ENCODE data around the gene IGF1R. TPM values are rescaled to one million over a fixed set of nuclear protein-coding genes. Genes with fewer than 3 reads are reported as not detected.

The IGF1R gene
- total and polyA plus RNA-seq, 12 donors: 8.6 to 138 (median 66.0) TPM

GRCh38 chr15:98941595-98942255 lies 293.4 kb downstream of the IGF1R start:
- 87 to 92% (median 89%) methylated on average over 5 of the region's 5 CpGs for WGBS, 4 donors
- Histone ChIP-seq H3K9me3 (replicated peaks in 1 of 3) (no peaks in the 10 kb centered on the region), H3K4me1 (replicated peaks in 1 of 2) (peaks cover 0 to 34% of the 10 kb centered on the region in 2 donors), H3K27me3 (no peaks in the 10 kb centered on the region), H3K27ac (no peak overlapping the region), H3K36me3 (replicated peaks in 1 of 2) (peaks cover 0 to 61% of the 10 kb centered on the region in 2 donors), H3K4me3 (no peak overlapping the region)
- intact Hi-C loops (cut with DNase I): no loop called here
- no peak for DNase-seq
- TF ChIP-seq, protein P1, sequence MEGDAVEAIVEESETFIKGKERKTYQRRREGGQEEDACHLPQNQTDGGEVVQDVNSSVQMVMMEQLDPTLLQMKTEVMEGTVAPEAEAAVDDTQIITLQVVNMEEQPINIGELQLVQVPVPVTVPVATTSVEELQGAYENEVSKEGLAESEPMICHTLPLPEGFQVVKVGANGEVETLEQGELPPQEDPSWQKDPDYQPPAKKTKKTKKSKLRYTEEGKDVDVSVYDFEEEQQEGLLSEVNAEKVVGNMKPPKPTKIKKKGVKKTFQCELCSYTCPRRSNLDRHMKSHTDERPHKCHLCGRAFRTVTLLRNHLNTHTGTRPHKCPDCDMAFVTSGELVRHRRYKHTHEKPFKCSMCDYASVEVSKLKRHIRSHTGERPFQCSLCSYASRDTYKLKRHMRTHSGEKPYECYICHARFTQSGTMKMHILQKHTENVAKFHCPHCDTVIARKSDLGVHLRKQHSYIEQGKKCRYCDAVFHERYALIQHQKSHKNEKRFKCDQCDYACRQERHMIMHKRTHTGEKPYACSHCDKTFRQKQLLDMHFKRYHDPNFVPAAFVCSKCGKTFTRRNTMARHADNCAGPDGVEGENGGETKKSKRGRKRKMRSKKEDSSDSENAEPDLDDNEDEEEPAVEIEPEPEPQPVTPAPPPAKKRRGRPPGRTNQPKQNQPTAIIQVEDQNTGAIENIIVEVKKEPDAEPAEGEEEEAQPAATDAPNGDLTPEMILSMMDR (IDR thresholded peaks at IDR 0.05): no peak
- TF ChIP-seq POLR2A (IDR thresholded peaks at IDR 0.05): no peak

DNA sequence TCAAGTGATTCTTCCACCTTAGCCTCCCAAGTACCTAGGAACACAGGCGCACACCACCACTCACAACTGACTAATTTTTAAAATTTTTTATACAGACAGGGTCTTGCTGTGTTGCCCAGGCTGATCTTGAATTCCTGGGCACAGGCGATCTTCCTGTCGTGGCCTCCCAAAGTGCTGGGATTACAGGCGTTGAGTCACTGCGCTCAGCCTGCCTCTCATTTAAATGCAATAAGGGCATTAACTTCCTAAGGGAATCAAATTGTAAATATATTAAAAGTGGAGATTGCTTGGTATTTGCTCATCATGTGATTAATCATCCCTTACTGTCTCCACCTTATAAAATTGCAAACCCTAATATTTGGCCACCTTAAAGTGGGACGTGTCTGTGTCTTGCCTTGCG lies 294.1 kb downstream of the IGF1R start:
- peaks cover 0 to 60% of the 10 kb centered on the region in 2 donors for H3K36me3 ChIP-seq (replicated peaks in 1 of 2)
- intact Hi-C loops (cut with DNase I): no loop called here
- 97 to 98% (median 98%) methylated on average over 7 of the region's 7 CpGs for WGBS, 4 donors

DNA sequence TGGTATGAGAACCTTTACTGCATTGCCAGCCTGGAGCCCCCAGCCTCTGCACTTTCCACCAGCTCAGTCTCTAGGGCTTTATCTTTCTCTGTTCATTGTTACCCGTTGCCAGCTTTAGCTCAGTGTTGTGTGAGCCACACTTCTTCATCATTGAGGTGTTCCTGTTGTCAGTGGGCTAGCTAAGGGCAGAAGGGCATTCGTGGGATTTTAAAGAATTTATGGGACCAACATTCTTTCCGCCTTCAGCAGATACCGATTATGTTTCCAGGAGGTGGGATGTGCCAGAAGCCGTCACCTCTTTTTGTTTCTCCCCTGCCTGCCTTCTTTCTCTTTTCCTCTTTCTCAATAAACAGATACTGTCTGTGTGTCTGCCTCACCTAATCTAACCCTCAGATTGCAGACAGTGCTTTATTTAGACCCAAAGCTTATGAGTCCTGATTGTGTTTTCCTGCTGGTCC lies 294.7 kb downstream of the IGF1R start:
- intact Hi-C loops (cut with DNase I): no loop called here
- WGBS, 4 donors: 74 to 83% (median 79%) methylated on average over 5 of the region's 5 CpGs
- H3K4me1 ChIP-seq (replicated peaks in 1 of 2): peaks cover 0 to 41% of the 10 kb centered on the region in 2 donors
- no peak overlapping the region for H3K4me3 ChIP-seq
- no peaks in the 10 kb centered on the region for H3K9me3 ChIP-seq (replicated peaks in 1 of 3)
- H3K27ac ChIP-seq: peak overlapping the region in 1 of 5 donors; percentile 38
- TF ChIP-seq POLR2A (IDR thresholded peaks at IDR 0.05): no peak
- TF ChIP-seq, protein P1 (IDR thresholded peaks at IDR 0.05): no peak
- peak in 1 of 7 donors; percentile 7 for DNase-seq
- peaks cover 0 to 53% of the 10 kb centered on the region in 2 donors for H3K36me3 ChIP-seq (replicated peaks in 1 of 2)
- H3K27me3 ChIP-seq: no peaks in the 10 kb centered on the region

More for the DNA sequence above, 294.1 kb downstream of the IGF1R start:
- TF ChIP-seq, protein P1 (IDR thresholded peaks at IDR 0.05): no peak
- TF ChIP-seq POLR2A (IDR thresholded peaks at IDR 0.05): no peak
- Histone ChIP-seq H3K27ac (no peak overlapping the region), H3K27me3 (no peaks in the 10 kb centered on the region), H3K9me3 (replicated peaks in 1 of 3) (no peaks in the 10 kb centered on the region), H3K4me1 (replicated peaks in 1 of 2) (peaks cover 0 to 41% of the 10 kb centered on the region in 2 donors), H3K4me3 (no peak overlapping the region)
- DNase-seq: no peak

DNA sequence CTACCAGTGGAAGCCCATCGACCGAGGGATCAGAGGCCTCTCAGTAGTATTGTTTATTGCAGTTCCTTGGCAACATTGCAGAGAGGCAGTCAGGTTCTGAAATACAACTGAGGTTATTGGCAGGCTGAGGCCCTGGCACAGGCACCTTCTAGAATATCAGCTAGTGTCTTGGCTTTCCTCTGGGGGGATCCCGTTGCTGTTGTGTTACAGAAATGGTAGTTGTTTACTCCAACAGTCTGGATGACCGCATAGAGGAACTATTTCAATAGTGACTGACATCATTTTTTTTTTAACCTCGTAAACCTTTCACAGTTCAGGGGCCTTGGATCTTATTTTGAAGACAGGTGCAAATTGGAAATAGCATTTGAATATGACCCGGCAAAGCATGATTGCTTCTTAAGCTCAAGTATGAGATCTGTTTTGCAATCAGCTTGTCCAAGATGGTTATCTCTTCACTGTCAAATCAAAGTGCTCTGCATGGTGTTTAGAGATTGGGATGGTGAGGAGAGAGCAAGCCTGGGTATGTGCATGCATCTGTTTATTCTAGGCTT lies 295.3 kb downstream of the IGF1R start:
- peaks cover 0 to 52% of the 10 kb centered on the region in 2 donors for H3K36me3 ChIP-seq (replicated peaks in 1 of 2)
- H3K4me1 ChIP-seq (replicated peaks in 1 of 2): peaks cover 0 to 41% of the 10 kb centered on the region in 2 donors
- H3K27ac ChIP-seq: peak overlapping the region in 1 of 5 donors; percentile 38
- DNase-seq: peak in 1 of 7 donors; percentile 23
- intact Hi-C loops (cut with DNase I): no loop called here
- TF ChIP-seq, protein P1 (IDR thresholded peaks at IDR 0.05): no peak
- no peak for TF ChIP-seq POLR2A (IDR thresholded peaks at IDR 0.05)
- 56 to 64% (median 60%) methylated on average over 5 to 6 of the region's 6 CpGs for WGBS, 4 donors
- no peak overlapping the region for H3K4me3 ChIP-seq
- no peaks in the 10 kb centered on the region for H3K27me3 ChIP-seq
- H3K9me3 ChIP-seq (replicated peaks in 1 of 3): no peaks in the 10 kb centered on the region

Measured in adrenal gland (tissue), 12 donors.